SK-N-SH (cell line): ENCODE measurements around the gene MAD1L1. TPM values are rescaled to one million over a fixed set of nuclear protein-coding genes. Genes with fewer than 3 reads are reported as not detected.

Source experiments
- CTCF ChIA-PET: fragments of 300-600, 350-600 bp; formaldehyde crosslinking; extraction: SDS; loops from one replicate; lab custom pipeline; 2021; lab: Yijun Ruan, JAX
- POLR2A ChIA-PET: fragments of 350-600 bp; sonication (Branson Sonifier 250); formaldehyde crosslinking; extraction: SDS; loops from one replicate; lab custom pipeline; 2020; ENCODE audit warnings: antibody characterized with exemption, inconsistent platforms; lab: Yijun Ruan, JAX
- DNase-seq: peaks from one replicate; pipeline ENCODE4 v3.0.0; 2012
- H2AFZ ChIP-seq: fragments of 200-600 bp; sonication (generic); 2 replicates; pipeline ENCODE4 v1.8.1; 2016; ENCODE audit warnings: antibody characterized with exemption, mild to moderate bottlenecking, low read depth
- H3F3A ChIP-seq: fragments of 200-600 bp; sonication (generic); replicated peaks from 2 replicates; pipeline ENCODE3; 2016; ENCODE audit warnings: antibody characterized with exemption, mild to moderate bottlenecking; ENCODE audit not compliant: insufficient read depth
- H3K27ac ChIP-seq, 2 experiments: fragments of 200-500 bp in 1 of 2; fragments of 200-600 bp in 1 of 2; sonication (Bioruptor generic) in 1 of 2; sonication (generic), shearing (Covaris generic) in 1 of 2; 2 replicates each; pipeline versions ENCODE4 v1.5.1 to v1.6.1; 2014 to 2016; ENCODE audit warnings: low read depth in 2 of 2, inconsistent platforms in 1 of 2, low read length in 1 of 2, mild to moderate bottlenecking in 1 of 2, mixed read lengths in 1 of 2
- H3K27me3 ChIP-seq: fragments of 200-600 bp; sonication (generic), shearing (Covaris generic); 2 replicates; pipeline ENCODE4 v1.6.1; 2016; ENCODE audit warnings: mixed run types; ENCODE audit not compliant: insufficient read depth
- H3K36me3 ChIP-seq, 2 experiments: fragments of 200-500 bp in 1 of 2; fragments of 200-600 bp in 1 of 2; sonication (Bioruptor generic) in 1 of 2; sonication (generic) in 1 of 2; replicated peaks in 1 of 2; 2 replicates each; pipeline versions ENCODE3 to v1.5.1; 2014 to 2016; ENCODE audit warnings: low read length in 1 of 2, mild to moderate bottlenecking in 1 of 2; ENCODE audit not compliant: insufficient read depth in 2 of 2, control insufficient read depth in 1 of 2
- H3K4me1 ChIP-seq, 2 experiments: fragments of 200-500 bp in 1 of 2; fragments of 200-600 bp in 1 of 2; sonication (Bioruptor generic) in 1 of 2; sonication (generic), shearing (Covaris generic) in 1 of 2; 2 replicates each; pipeline versions ENCODE4 v1.5.1 to v1.6.1; 2014 to 2016; ENCODE audit warnings: low read depth in 1 of 2, low read length in 1 of 2, mixed run types in 1 of 2; ENCODE audit not compliant: insufficient read depth in 2 of 2, control insufficient read depth in 1 of 2
- H3K4me2 ChIP-seq: fragments of 200-600 bp; sonication (generic), shearing (Covaris generic); 2 replicates; pipeline ENCODE4 v1.6.1; 2017; ENCODE audit warnings: mixed run types
- H3K4me3 ChIP-seq, 2 experiments: fragments of 200-500 bp in 1 of 2; fragments of 200-600 bp in 1 of 2; sonication (Bioruptor generic) in 1 of 2; sonication (generic), shearing (Covaris generic) in 1 of 2; 2 replicates each; pipeline versions ENCODE4 v1.5.1 to v1.8.1; 2014 to 2016; ENCODE audit warnings: low read depth in 2 of 2, inconsistent platforms in 1 of 2, low read length in 1 of 2, mild to moderate bottlenecking in 1 of 2, mixed read lengths in 1 of 2, moderate library complexity in 1 of 2
- H3K79me2 ChIP-seq: fragments of 200-600 bp; sonication (generic); 2 replicates; pipeline ENCODE4 v1.8.1; 2017; ENCODE audit warnings: mild to moderate bottlenecking; ENCODE audit not compliant: insufficient read depth
- H3K9ac ChIP-seq: fragments of 200-600 bp; sonication (generic); 2 replicates; pipeline ENCODE4 v1.6.1; 2017; ENCODE audit warnings: mixed run types
- H3K9me2 ChIP-seq: fragments of 200-600 bp; sonication (generic); 2 replicates; pipeline ENCODE4 v1.6.1; 2017; ENCODE audit warnings: mixed run types
- H3K9me3 ChIP-seq: fragments of 200-600 bp; sonication (generic); 2 replicates; pipeline ENCODE4 v1.6.1; 2017; ENCODE audit warnings: mixed run types, mild to moderate bottlenecking, moderate library complexity
- H4K20me1 ChIP-seq: fragments of 200-600 bp; sonication (generic); 2 replicates; pipeline ENCODE4 v1.6.1; 2017; ENCODE audit warnings: mild to moderate bottlenecking, mixed run types; ENCODE audit not compliant: insufficient read depth
- CHD2 ChIP-seq: fragments of 150-350 bp; IDR thresholded peaks from 2 replicates; pipeline ENCODE4 v1.6.1; 2018; ENCODE audit warnings: low read length; ENCODE audit not compliant: partially characterized antibody
- CTCF ChIP-seq: fragments of 200-600 bp; sonication (generic); IDR thresholded peaks from 2 replicates; pipeline ENCODE4 v1.6.1; 2017; ENCODE audit warnings: antibody characterized with exemption, mild to moderate bottlenecking, moderate library complexity
- EP300 ChIP-seq, 2 experiments: IDR thresholded peaks; 2 replicates each; pipeline versions ENCODE4 v1.4.0 to v1.6.1; 2012; ENCODE audit warnings: borderline replicate concordance in 1 of 2, low read depth in 1 of 2, low read length in 1 of 2
- FOSL2 ChIP-seq: IDR thresholded peaks from 2 replicates; pipeline ENCODE4 v1.4.0; 2012; ENCODE audit warnings: low read depth, mild to moderate bottlenecking, moderate library complexity, borderline replicate concordance
- FOXJ3 ChIP-seq: sonication (generic); formaldehyde crosslinking; IDR thresholded peaks from 2 replicates; pipeline ENCODE4 v1.5.1; 2020; ENCODE audit warnings: mild to moderate bottlenecking, missing genetic modification reagents
- FOXM1 ChIP-seq: IDR thresholded peaks from 2 replicates; pipeline ENCODE4 v1.4.0; 2012; ENCODE audit warnings: low read depth, mild to moderate bottlenecking
- GATA2 ChIP-seq: sonication (generic); formaldehyde crosslinking; IDR thresholded peaks from 2 replicates; pipeline ENCODE4 v1.5.0; 2020; ENCODE audit warnings: mild to moderate bottlenecking, missing genetic modification reagents
- NFIC ChIP-seq: IDR thresholded peaks from 2 replicates; pipeline ENCODE4 v1.4.0; 2012; ENCODE audit warnings: borderline replicate concordance
- NRF1 ChIP-seq: IDR thresholded peaks from 2 replicates; pipeline ENCODE4 v1.6.1; 2012; ENCODE audit warnings: low read depth, mild to moderate bottlenecking, low read length
- PBX3 ChIP-seq: IDR thresholded peaks from 2 replicates; pipeline ENCODE4; 2012
- POLR2AphosphoS5 ChIP-seq: IDR thresholded peaks from 2 replicates; pipeline ENCODE4 v1.6.1; 2012; ENCODE audit warnings: low read depth, low read length
- RCOR1 ChIP-seq: fragments of 150-350 bp; IDR thresholded peaks from 2 replicates; pipeline ENCODE4 v1.6.1; 2017; ENCODE audit warnings: antibody characterized with exemption, low read length
- RFX5 ChIP-seq: IDR thresholded peaks from 2 replicates; pipeline ENCODE4 v1.6.1; 2012; ENCODE audit warnings: mild to moderate bottlenecking, improper control_type of control experiment, low read length
- RXRA ChIP-seq: IDR thresholded peaks from 2 replicates; pipeline ENCODE4 v1.4.0; 2012; ENCODE audit warnings: low read depth, mild to moderate bottlenecking, borderline replicate concordance
- SIN3A ChIP-seq: IDR thresholded peaks from 2 replicates; pipeline ENCODE4 v1.6.1; 2012; ENCODE audit warnings: low read depth, mild to moderate bottlenecking, low read length, moderate library complexity, borderline replicate concordance
- SMC3 ChIP-seq: IDR thresholded peaks from 2 replicates; pipeline ENCODE4 v1.6.1; 2012; ENCODE audit warnings: low read depth, low read length, improper control_type of control experiment
- TAF1 ChIP-seq: IDR thresholded peaks from 2 replicates; pipeline ENCODE4 v1.6.1; 2012; ENCODE audit warnings: low read depth, mild to moderate bottlenecking, low read length, moderate library complexity, borderline replicate concordance
- USF2 ChIP-seq: fragments of 150-350 bp; IDR thresholded peaks from 2 replicates; pipeline ENCODE4 v1.6.1; 2017; ENCODE audit warnings: antibody characterized with exemption, low read length, low read depth, borderline replicate concordance
- ZBTB33 ChIP-seq: IDR thresholded peaks from 2 replicates; pipeline ENCODE4 v1.4.0; 2012; ENCODE audit warnings: low read depth, borderline replicate concordance
- WGBS: methylation state at CpG from one replicate; pipeline ENCODE4 v1.1.6; 2017; ENCODE audit warnings: low lambda C conversion rate; 5-methylcytosine and 5-hydroxymethylcytosine counted together
- polyA plus RNA-seq, 3 experiments: library from polyadenylated mRNA; depleted of rRNA; stranded (reverse); fragments of >200 nt; gene quantifications; 2 replicates each; pipeline ENCODE4 v1.2.3, GENCODE V29; 2012

MAD1L1 gene
- polyA plus RNA-seq, 1 of the 3 experiments (the other 2 are of a cell fraction), result 46.2 TPM

- POLR2A ChIA-PET, result no interaction called here
Measured at GRCh38 chr7:2053395-2053794, 179.3 kb downstream of the MAD1L1 start.

More at GRCh38 chr7:2053395-2053794, 179.3 kb downstream of the MAD1L1 start:
- H3K36me3 ChIP-seq, result no peaks in the 10 kb centered on the region
- no peak for DNase-seq
- H3K27me3 ChIP-seq, result no peaks in the 10 kb centered on the region
- no peak overlapping the region; a peak in 1 of 4 replicates for H3K27ac ChIP-seq
- H3K9me2 ChIP-seq, result no peaks in the 10 kb centered on the region
- H3K4me1 ChIP-seq, result peaks cover 0 to 22% of the 10 kb centered on the region in 2 experiments; a peak in 1 of 4 replicates
- H4K20me1 ChIP-seq, result no peaks in the 10 kb centered on the region
- no peak for TF ChIP-seq NFIC
- TF ChIP-seq TAF1, result no peak
- no peak for TF ChIP-seq USF2
- no peak for TF ChIP-seq RCOR1
- no peak for TF ChIP-seq GATA2 (CRISPR knock-in tag)
- TF ChIP-seq SMC3, result no peak
- TF ChIP-seq CTCF, result no peak
- TF ChIP-seq PBX3, result no peak
- no peak for TF ChIP-seq CHD2
- no peak for TF ChIP-seq SIN3A
- no peak for TF ChIP-seq EP300 (IDR thresholded peaks at IDR 0.05; ENCODE audit: borderline replicate concordance in 1 of 2, low read depth in 1 of 2, low read length in 1 of 2)
- no peak for TF ChIP-seq POLR2AphosphoS5
- no peak for TF ChIP-seq RXRA
- no peak for TF ChIP-seq NRF1
- no peak for TF ChIP-seq ZBTB33
- no peak for TF ChIP-seq FOXJ3
- TF ChIP-seq RFX5, result no peak
- no peak for TF ChIP-seq FOSL2
- TF ChIP-seq FOXM1, result no peak
- no peak overlapping the region for H2AFZ ChIP-seq
- no peak overlapping the region for H3K9ac ChIP-seq
- no peaks in the 10 kb centered on the region for H3K9me3 ChIP-seq
- no peak overlapping the region for H3K4me3 ChIP-seq
- no peaks in the 10 kb centered on the region for H3F3A ChIP-seq
- CTCF ChIA-PET, result interaction anchor here (0.8 to 1.3 kb wide), 3 partner anchors 15 to 391 kb away, joined by 3 to 5 read pairs (median 3); no protein-coding TSS in a partner anchor
- no peaks in the 10 kb centered on the region for H3K79me2 ChIP-seq
- WGBS, result 93% methylated on average over 11 of the region's 13 CpGs
- no peak overlapping the region for H3K4me2 ChIP-seq
